Measurements from ENCODE around the gene KRTAP12-2. TPM values are rescaled to one million over a fixed set of nuclear protein-coding genes. Genes with fewer than 3 reads are reported as not detected.
"Not testable (repeated sequence)": the region's sequence is repeated elsewhere in the genome, so short reads cannot be mapped to it uniquely, and the experiment has no call there.

KRTAP12-2 gene
- total RNA-seq, 1 donor from 2014 or later = not detected

- Mint-ChIP-seq H3K27ac (ENCODE audit: unreplicated experiment) (no peak overlapping the region), H3K4me1 (ENCODE audit: unreplicated experiment) (peaks cover 38% of the 10 kb centered on the region), H3K9me3 (ENCODE audit: unreplicated experiment) (no peaks in the 10 kb centered on the region), H3K4me3 (ENCODE audit: unreplicated experiment) (no peak overlapping the region), H3K36me3 (ENCODE audit: unreplicated experiment) (no peaks in the 10 kb centered on the region), H3K27me3 (ENCODE audit: unreplicated experiment) (peaks cover 45% of the 10 kb centered on the region)
- peak; percentile 81 for DNase-seq (ENCODE audit: extremely low spot score, unreplicated experiment)
- no peak for TF ChIP-seq CTCF (IDR thresholded peaks at IDR 0.05)
Measured at GRCh38 chr21:44699502-44700001, 32.8 kb upstream of the KRTAP12-2 start.

- Mint-ChIP-seq H3K4me3 (ENCODE audit: unreplicated experiment) (no peak overlapping the region), H3K27me3 (ENCODE audit: unreplicated experiment) (peaks cover 34% of the 10 kb centered on the region), H3K36me3 (ENCODE audit: unreplicated experiment) (no peaks in the 10 kb centered on the region), H3K9me3 (ENCODE audit: unreplicated experiment) (peaks cover 7% of the 10 kb centered on the region), H3K27ac (ENCODE audit: unreplicated experiment) (peak overlapping the region; percentile 75), H3K4me1 (ENCODE audit: unreplicated experiment) (peaks cover 37% of the 10 kb centered on the region)
- DNase-seq (ENCODE audit: extremely low spot score, unreplicated experiment) = peak; percentile 87
- TF ChIP-seq CTCF (IDR thresholded peaks at IDR 0.05) = no peak
Measured at GRCh38 chr21:44697811-44698734, 31.3 kb upstream of the KRTAP12-2 start.

- Mint-ChIP-seq H3K4me1 (ENCODE audit: unreplicated experiment) (peaks cover 32% of the 10 kb centered on the region), H3K9me3 (ENCODE audit: unreplicated experiment) (peaks cover 15% of the 10 kb centered on the region), H3K27me3 (ENCODE audit: unreplicated experiment) (peaks cover 30% of the 10 kb centered on the region), H3K27ac (ENCODE audit: unreplicated experiment) (peak within 1 kb of the TSS; percentile 75)
- DNase-seq (ENCODE audit: extremely low spot score, unreplicated experiment) = peak; percentile 48
- H3K36me3 Mint-ChIP-seq (ENCODE audit: unreplicated experiment); H3K4me3 Mint-ChIP-seq (ENCODE audit: unreplicated experiment): not testable (repeated sequence)
Measured at GRCh38 chr21:44697172-44697810, 30.6 kb upstream of the KRTAP12-2 start, which contains the start of gene KRTAP10-12. TSS of gene KRTAP10-12 (plus strand) at chr21:44697172. CDS start at chr21:44697202, 30 bp downstream.

GRCh38 chr21:44696572-44696971 lies 29.8 kb upstream of the KRTAP12-2 start:
- Mint-ChIP-seq H3K27ac (ENCODE audit: unreplicated experiment) (no peak overlapping the region), H3K27me3 (ENCODE audit: unreplicated experiment) (peaks cover 30% of the 10 kb centered on the region), H3K4me3 (ENCODE audit: unreplicated experiment) (no peak overlapping the region), H3K36me3 (ENCODE audit: unreplicated experiment) (peaks cover 4% of the 10 kb centered on the region), H3K4me1 (ENCODE audit: unreplicated experiment) (peaks cover 32% of the 10 kb centered on the region), H3K9me3 (ENCODE audit: unreplicated experiment) (peaks cover 15% of the 10 kb centered on the region)
- peak; percentile 67 for DNase-seq (ENCODE audit: extremely low spot score, unreplicated experiment)
- TF ChIP-seq CTCF (IDR thresholded peaks at IDR 0.05) = no peak

GRCh38 chr21:44695641-44696040 lies 28.9 kb upstream of the KRTAP12-2 start:
- Mint-ChIP-seq H3K9me3 (ENCODE audit: unreplicated experiment) (peaks cover 15% of the 10 kb centered on the region), H3K4me3 (ENCODE audit: unreplicated experiment) (no peak overlapping the region), H3K27me3 (ENCODE audit: unreplicated experiment) (peaks cover 33% of the 10 kb centered on the region), H3K27ac (ENCODE audit: unreplicated experiment) (no peak overlapping the region), H3K4me1 (ENCODE audit: unreplicated experiment) (peaks cover 32% of the 10 kb centered on the region), H3K36me3 (ENCODE audit: unreplicated experiment) (peaks cover 4% of the 10 kb centered on the region)
- peak; percentile 51 for DNase-seq (ENCODE audit: extremely low spot score, unreplicated experiment)
- TF ChIP-seq CTCF (IDR thresholded peaks at IDR 0.05) = no peak
